ENCODE measurements around the gene HMGN4.
A peak's percentile ranks its signal among the peaks of the same experiment; 100 is the strongest.
"Not testable (repeated sequence)": the region's sequence is repeated elsewhere in the genome, so short reads cannot be mapped to it uniquely, and the experiment has no call there.

Gene HMGN4

GRCh38 chr6:26524314-26524713 lies 13.9 kb upstream of the HMGN4 start:
- DNase-seq = not testable (repeated sequence)

- no peak for DNase-seq
Observed at GRCh38 chr6:26524722-26525370, 13.3 kb upstream of the HMGN4 start.

GRCh38 chr6:26525838-26526237 lies 12.3 kb upstream of the HMGN4 start:
- no peak for DNase-seq

GRCh38 chr6:26526928-26527327 lies 11.2 kb upstream of the HMGN4 start:
- DNase-seq = no peak

- DNase-seq = no peak
Observed at GRCh38 chr6:26530203-26530602, 8.0 kb upstream of the HMGN4 start.

- DNase-seq = no peak
Observed at GRCh38 chr6:26531897-26532296, 6.3 kb upstream of the HMGN4 start.

- peak; percentile 94 for DNase-seq
Observed at GRCh38 chr6:26532699-26533531, 5.3 kb upstream of the HMGN4 start.

- DNase-seq = no peak
Observed at GRCh38 chr6:26533532-26533931, 4.6 kb upstream of the HMGN4 start.

- no peak for DNase-seq
Observed at GRCh38 chr6:26534681-26535465, 3.3 kb upstream of the HMGN4 start.

- peak; percentile 53 for DNase-seq
Observed at GRCh38 chr6:26536571-26537159, 1.5 kb upstream of the HMGN4 start.

- peak; percentile 91 for DNase-seq
Observed at GRCh38 chr6:26537160-26537845, 863 bp upstream of the HMGN4 start.

GRCh38 chr6:26538572-26538902 lies 371 bp downstream of the HMGN4 start:
- DNase-seq = no peak

GRCh38 chr6:26539071-26539615 lies 977 bp downstream of the HMGN4 start:
- DNase-seq = no peak

GRCh38 chr6:26541579-26541978 lies 3.4 kb downstream of the HMGN4 start:
- DNase-seq = no peak

- no peak for DNase-seq
Observed at GRCh38 chr6:26543953-26544352, 5.8 kb downstream of the HMGN4 start.

- DNase-seq = no peak
Observed at GRCh38 chr6:26544473-26544872, 6.3 kb downstream of the HMGN4 start.

GRCh38 chr6:26545627-26546026 lies 7.5 kb downstream of the HMGN4 start:
- DNase-seq = no peak

- not testable (repeated sequence) for DNase-seq
Observed at GRCh38 chr6:26547363-26547762, 9.2 kb downstream of the HMGN4 start.

- peak; percentile 80 for DNase-seq
Observed at GRCh38 chr6:26550250-26550993, 12.3 kb downstream of the HMGN4 start.

- no peak for DNase-seq
Observed at GRCh38 chr6:26552205-26552604, 14.0 kb downstream of the HMGN4 start.

- DNase-seq = no peak
Observed at GRCh38 chr6:26552640-26553188, 14.5 kb downstream of the HMGN4 start.

All from stimulated activated CD4-positive, alpha-beta T cell treated with anti-CD3 and anti-CD28 coated beads, Interleukin-15, amount 100 ng/mL, for 24 hours (primary cell).